IMR-90 (cell line): ENCODE data around the gene IPO7.
"Not testable (repeated sequence)": the region's sequence is repeated elsewhere in the genome, so short reads cannot be mapped to it uniquely, and the experiment has no call there.

Experiments used
- BHLHE40 ChIP-seq: fragments of 150-350 bp; IDR thresholded peaks from 2 replicates; pipeline ENCODE4 v1.6.1; 2016; ENCODE audit warnings: mild to moderate bottlenecking, low read depth, low read length
- CEBPB ChIP-seq: IDR thresholded peaks from 2 replicates; pipeline ENCODE4 v1.6.1; 2012; ENCODE audit warnings: low read depth, low read length, improper control_type of control experiment
- FOS ChIP-seq: fragments of 150-350 bp; IDR thresholded peaks from 2 replicates; pipeline ENCODE4 v1.6.1; 2016; ENCODE audit warnings: low read depth, low read length
- MAFK ChIP-seq: IDR thresholded peaks from 2 replicates; pipeline ENCODE4 v1.6.1; 2012; ENCODE audit warnings: low read depth, low read length, improper control_type of control experiment
- MAZ ChIP-seq: IDR thresholded peaks from 2 replicates; pipeline ENCODE4 v1.6.1; 2012; ENCODE audit warnings: low read depth, mild to moderate bottlenecking, low read length, improper control_type of control experiment, moderate library complexity, borderline replicate concordance
- MXI1 ChIP-seq: IDR thresholded peaks from 2 replicates; pipeline ENCODE4 v1.6.1; 2012; ENCODE audit warnings: low read depth, mild to moderate bottlenecking, low read length, moderate library complexity, borderline replicate concordance
- NFE2L2 ChIP-seq: fragments of 150-350 bp; IDR thresholded peaks from 2 replicates; pipeline ENCODE4 v1.6.1; 2016; ENCODE audit warnings: low read depth, mild to moderate bottlenecking, low read length
- POLR2A ChIP-seq: IDR thresholded peaks from 2 replicates; pipeline ENCODE4 v1.6.1; 2012; ENCODE audit warnings: mild to moderate bottlenecking, low read depth, low read length
- RAD21 ChIP-seq: IDR thresholded peaks from 2 replicates; pipeline ENCODE4 v1.6.1; 2012; ENCODE audit warnings: low read length, improper control_type of control experiment
- RCOR1 ChIP-seq: IDR thresholded peaks from 2 replicates; pipeline ENCODE4 v1.6.1; 2012; ENCODE audit warnings: mild to moderate bottlenecking, low read length, improper control_type of control experiment; ENCODE audit not compliant: insufficient replicate concordance
- RFX5 ChIP-seq: IDR thresholded peaks from 2 replicates; pipeline ENCODE4 v1.8.0; 2012; ENCODE audit warnings: low read depth, mild to moderate bottlenecking, low read length, moderate library complexity
- SMC3 ChIP-seq: fragments of 150-350 bp; IDR thresholded peaks from 2 replicates; pipeline ENCODE4 v1.6.1; 2016; ENCODE audit warnings: low read depth, mild to moderate bottlenecking, antibody characterized with exemption, low read length, moderate library complexity
- TF ChIP-seq, protein P1 (sequence below): conservative IDR thresholded peaks from 2 replicates; pipeline ENCODE4 v1.5.1; 2012; ENCODE audit warnings: mild to moderate bottlenecking, low read depth, low read length, improper control_type of control experiment
- TF ChIP-seq, protein P2 (sequence below): fragments of 150-350 bp; IDR thresholded peaks from 2 replicates; pipeline ENCODE4 v1.6.1; 2017; ENCODE audit warnings: mild to moderate bottlenecking, antibody characterized with exemption, low read length, low read depth

DNA sequence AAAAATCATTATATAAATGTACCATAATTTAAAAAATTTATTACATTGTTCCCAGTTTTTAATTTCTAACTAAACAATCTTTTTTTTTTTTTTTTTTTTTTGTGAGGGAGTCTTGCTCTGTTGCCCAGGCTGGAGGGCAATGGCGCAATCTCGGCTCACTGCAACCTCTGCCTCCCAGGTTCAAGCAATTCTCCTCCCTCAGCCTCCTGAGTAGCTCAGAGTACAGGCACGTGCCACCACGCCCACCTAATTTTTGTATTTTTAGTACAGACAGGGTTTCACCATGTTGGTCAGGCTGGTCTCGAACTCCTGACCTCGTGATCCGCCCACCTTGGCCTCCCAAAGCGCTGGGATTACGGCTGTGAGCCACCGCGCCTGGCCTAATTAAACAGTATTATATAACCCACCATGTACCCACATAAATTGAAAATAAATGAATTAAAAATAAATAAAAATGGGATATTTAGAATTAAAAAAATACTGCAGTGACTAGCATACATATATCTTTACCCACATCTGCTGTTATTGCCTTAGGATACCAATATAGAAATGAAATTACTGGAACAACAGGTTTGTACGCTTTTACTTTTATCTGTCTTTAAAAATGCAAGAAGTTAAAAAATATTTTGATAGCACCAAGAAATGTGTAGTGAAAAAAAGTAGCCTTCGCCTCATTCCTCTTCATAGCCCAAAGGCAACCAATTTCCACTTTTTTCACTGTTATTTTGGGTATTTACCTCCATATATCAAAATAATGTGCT lies 23.4 kb upstream of the IPO7 start:
- TF ChIP-seq, protein P1, sequence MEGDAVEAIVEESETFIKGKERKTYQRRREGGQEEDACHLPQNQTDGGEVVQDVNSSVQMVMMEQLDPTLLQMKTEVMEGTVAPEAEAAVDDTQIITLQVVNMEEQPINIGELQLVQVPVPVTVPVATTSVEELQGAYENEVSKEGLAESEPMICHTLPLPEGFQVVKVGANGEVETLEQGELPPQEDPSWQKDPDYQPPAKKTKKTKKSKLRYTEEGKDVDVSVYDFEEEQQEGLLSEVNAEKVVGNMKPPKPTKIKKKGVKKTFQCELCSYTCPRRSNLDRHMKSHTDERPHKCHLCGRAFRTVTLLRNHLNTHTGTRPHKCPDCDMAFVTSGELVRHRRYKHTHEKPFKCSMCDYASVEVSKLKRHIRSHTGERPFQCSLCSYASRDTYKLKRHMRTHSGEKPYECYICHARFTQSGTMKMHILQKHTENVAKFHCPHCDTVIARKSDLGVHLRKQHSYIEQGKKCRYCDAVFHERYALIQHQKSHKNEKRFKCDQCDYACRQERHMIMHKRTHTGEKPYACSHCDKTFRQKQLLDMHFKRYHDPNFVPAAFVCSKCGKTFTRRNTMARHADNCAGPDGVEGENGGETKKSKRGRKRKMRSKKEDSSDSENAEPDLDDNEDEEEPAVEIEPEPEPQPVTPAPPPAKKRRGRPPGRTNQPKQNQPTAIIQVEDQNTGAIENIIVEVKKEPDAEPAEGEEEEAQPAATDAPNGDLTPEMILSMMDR = not testable (repeated sequence)
- not testable (repeated sequence) for TF ChIP-seq POLR2A, CEBPB, BHLHE40, RCOR1, RAD21, MAZ, SMC3, NFE2L2, FOS, RFX5, MAFK, MXI1
- TF ChIP-seq, protein P2, sequence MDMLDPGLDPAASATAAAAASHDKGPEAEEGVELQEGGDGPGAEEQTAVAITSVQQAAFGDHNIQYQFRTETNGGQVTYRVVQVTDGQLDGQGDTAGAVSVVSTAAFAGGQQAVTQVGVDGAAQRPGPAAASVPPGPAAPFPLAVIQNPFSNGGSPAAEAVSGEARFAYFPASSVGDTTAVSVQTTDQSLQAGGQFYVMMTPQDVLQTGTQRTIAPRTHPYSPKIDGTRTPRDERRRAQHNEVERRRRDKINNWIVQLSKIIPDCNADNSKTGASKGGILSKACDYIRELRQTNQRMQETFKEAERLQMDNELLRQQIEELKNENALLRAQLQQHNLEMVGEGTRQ = not testable (repeated sequence)
